ENCODE data around the gene CCN5. TPM values are rescaled to one million over a fixed set of nuclear protein-coding genes. Genes with fewer than 3 reads are reported as not detected.
"Not testable (repeated sequence)": the region's sequence is repeated elsewhere in the genome, so short reads cannot be mapped to it uniquely, and the experiment has no call there.

Gene CCN5, protein sequence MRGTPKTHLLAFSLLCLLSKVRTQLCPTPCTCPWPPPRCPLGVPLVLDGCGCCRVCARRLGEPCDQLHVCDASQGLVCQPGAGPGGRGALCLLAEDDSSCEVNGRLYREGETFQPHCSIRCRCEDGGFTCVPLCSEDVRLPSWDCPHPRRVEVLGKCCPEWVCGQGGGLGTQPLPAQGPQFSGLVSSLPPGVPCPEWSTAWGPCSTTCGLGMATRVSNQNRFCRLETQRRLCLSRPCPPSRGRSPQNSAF
- polyA plus RNA-seq (2013) = not detected in 2 replicates

DNA sequence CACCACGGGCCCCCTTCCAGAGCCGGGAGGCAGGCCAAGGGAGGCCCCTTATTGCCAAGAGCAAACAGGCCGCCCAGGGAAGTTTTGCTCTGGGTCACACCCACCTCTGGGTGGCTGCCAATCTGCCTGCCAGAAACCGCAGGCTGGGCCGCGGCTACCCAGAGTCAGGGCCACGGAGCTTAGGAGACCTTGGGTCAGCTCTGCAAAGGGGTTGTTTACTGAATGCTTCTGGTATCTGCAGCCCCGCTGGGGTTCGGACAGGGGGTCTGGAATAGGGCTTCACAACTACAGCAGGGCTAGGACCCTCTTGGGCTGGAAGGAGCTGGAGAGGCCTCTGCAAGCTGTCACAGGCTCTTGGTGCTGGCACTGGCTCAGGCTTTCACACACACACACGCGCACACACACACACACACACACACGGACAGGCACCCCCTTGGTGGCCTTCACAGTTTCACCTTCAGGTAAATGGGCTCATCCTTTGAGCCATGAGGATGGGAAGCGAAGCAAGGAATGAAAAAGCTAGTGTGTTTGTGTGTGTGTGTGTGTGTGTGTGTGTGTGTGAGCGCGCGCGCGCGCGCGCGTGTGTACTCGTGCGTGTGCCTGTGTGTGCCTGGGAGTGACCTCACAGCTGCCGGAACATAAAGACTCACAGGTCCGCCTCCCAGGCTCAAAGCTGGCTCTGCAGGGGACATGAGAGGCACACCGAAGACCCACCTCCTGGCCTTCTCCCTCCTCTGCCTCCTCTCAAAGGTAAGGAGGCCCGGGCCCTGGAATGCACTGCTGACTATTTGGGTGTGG is at the start of gene CCN5:
Gene CCN5 (plus strand): TSS at position 669 of the 798 bp plus-strand sequence. CDS start 22 bp downstream, at position 691.
- no peak within 1 kb of the TSS for H2AK5ac ChIP-seq (ENCODE audit: low read length)
- no peak within 1 kb of the TSS for H3K23ac ChIP-seq (ENCODE audit: low read length)
- H2BK12ac ChIP-seq (ENCODE audit: low read length) = no peak within 1 kb of the TSS
- H3K4me1 ChIP-seq (ENCODE audit: control insufficient read depth in 1 of 2, insufficient read depth in 2 of 2, low read length in 2 of 2) = no peaks in the 10 kb centered on the region
- no peak within 1 kb of the TSS for H3K4me3 ChIP-seq (ENCODE audit: low read depth, low read length)
- H3K79me1 ChIP-seq (ENCODE audit: low read length) = no peaks in the 10 kb centered on the region
- no peak within 1 kb of the TSS for H3K4ac ChIP-seq (ENCODE audit: low read depth, low read length)
- DNase-seq = no peak
- H3K4me2 ChIP-seq (ENCODE audit: low read length) = no peak within 1 kb of the TSS
- no peak within 1 kb of the TSS for H2AFZ ChIP-seq (ENCODE audit: insufficient read depth, low read length, poor library complexity)
- H3K18ac ChIP-seq (ENCODE audit: low read length) = no peak within 1 kb of the TSS
- no CpG with 5 or more reads among the region's 28 CpGs for WGBS (ENCODE audit: extremely low coverage, insufficient coverage, insufficient read length)
- no peak within 1 kb of the TSS for H3K27ac ChIP-seq (ENCODE audit: low read depth, low read length)
- H4K8ac ChIP-seq (ENCODE audit: low read depth, low read length) = no peak within 1 kb of the TSS
- H2BK120ac ChIP-seq (ENCODE audit: insufficient read depth, low read length, poor library complexity) = no peak within 1 kb of the TSS
- no peaks in the 10 kb centered on the region for H3K36me3 ChIP-seq (ENCODE audit: control insufficient read depth in 1 of 2, insufficient read depth in 2 of 2, low read length in 2 of 2)
- no peak within 1 kb of the TSS for H4K12ac ChIP-seq (ENCODE audit: low read depth, low read length)
- peaks cover 4% of the 10 kb centered on the region for H3K9me3 ChIP-seq (ENCODE audit: insufficient read depth, low read depth, low read length)
- H3K79me2 ChIP-seq (ENCODE audit: control insufficient read depth, insufficient read depth, low read length, poor library complexity) = no peaks in the 10 kb centered on the region
- no peak within 1 kb of the TSS for H3K9ac ChIP-seq (ENCODE audit: low read length)
- no peaks in the 10 kb centered on the region for H3K27me3 ChIP-seq (ENCODE audit: insufficient read depth, low read length)
- H3K14ac ChIP-seq (ENCODE audit: low read length) = no peak within 1 kb of the TSS
- no peak within 1 kb of the TSS for H4K91ac ChIP-seq (ENCODE audit: low read depth, low read length)
- no peak within 1 kb of the TSS for H2BK5ac ChIP-seq (ENCODE audit: low read depth, low read length, poor library complexity)

DNA sequence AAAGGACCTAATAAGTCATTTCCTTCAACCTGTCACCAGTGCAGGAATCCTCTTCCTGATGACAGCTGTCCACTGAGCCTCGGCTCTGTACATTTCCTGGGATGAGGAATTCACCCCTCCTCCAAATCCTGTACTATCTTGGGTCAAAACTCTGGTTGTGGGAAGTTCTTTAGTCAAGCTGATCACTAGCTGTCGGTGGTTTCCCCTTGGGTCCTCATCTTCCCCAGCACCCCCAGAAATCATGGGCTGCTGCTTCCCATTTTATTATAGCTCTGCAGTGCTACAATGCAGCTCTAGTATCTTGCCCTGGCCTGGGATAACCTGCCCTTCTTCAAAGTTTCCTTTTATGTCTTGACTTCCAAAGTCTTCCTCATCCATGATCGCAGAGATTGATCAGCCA is 49.1 kb upstream of the CCN5 start:
- Histone ChIP-seq H2BK120ac (ENCODE audit: insufficient read depth, low read length, poor library complexity) (no peak overlapping the region), H3K27ac (ENCODE audit: low read depth, low read length) (no peak overlapping the region), H3K4me1 (ENCODE audit: control insufficient read depth in 1 of 2, insufficient read depth in 2 of 2, low read length in 2 of 2) (no peaks in the 10 kb centered on the region), H3K36me3 (ENCODE audit: control insufficient read depth in 1 of 2, insufficient read depth in 2 of 2, low read length in 2 of 2) (no peaks in the 10 kb centered on the region), H2AK5ac (ENCODE audit: low read length) (no peak overlapping the region), H2BK12ac (ENCODE audit: low read length) (no peak overlapping the region), H3K14ac (ENCODE audit: low read length) (no peak overlapping the region), H4K91ac (ENCODE audit: low read depth, low read length) (no peak overlapping the region), H2BK5ac (ENCODE audit: low read depth, low read length, poor library complexity) (no peak overlapping the region), H3K27me3 (ENCODE audit: insufficient read depth, low read length) (no peaks in the 10 kb centered on the region), H3K4me2 (ENCODE audit: low read length) (no peak overlapping the region), H3K4ac (ENCODE audit: low read depth, low read length) (no peak overlapping the region), H4K12ac (ENCODE audit: low read depth, low read length) (no peak overlapping the region), H4K8ac (ENCODE audit: low read depth, low read length) (no peak overlapping the region), H3K79me2 (ENCODE audit: control insufficient read depth, insufficient read depth, low read length, poor library complexity) (no peaks in the 10 kb centered on the region), H3K9ac (ENCODE audit: low read length) (no peak overlapping the region), H3K9me3 (ENCODE audit: insufficient read depth, low read depth, low read length) (peaks cover 1% of the 10 kb centered on the region), H3K18ac (ENCODE audit: low read length) (no peak overlapping the region), H3K23ac (ENCODE audit: low read length) (no peak overlapping the region), H3K79me1 (ENCODE audit: low read length) (no peaks in the 10 kb centered on the region), H2AFZ (ENCODE audit: insufficient read depth, low read length, poor library complexity) (no peak overlapping the region), H3K4me3 (ENCODE audit: low read depth, low read length) (no peak overlapping the region)
- no CpG with 5 or more reads among the region's 3 CpGs for WGBS (ENCODE audit: extremely low coverage, insufficient coverage, insufficient read length)
- DNase-seq = no peak

DNA sequence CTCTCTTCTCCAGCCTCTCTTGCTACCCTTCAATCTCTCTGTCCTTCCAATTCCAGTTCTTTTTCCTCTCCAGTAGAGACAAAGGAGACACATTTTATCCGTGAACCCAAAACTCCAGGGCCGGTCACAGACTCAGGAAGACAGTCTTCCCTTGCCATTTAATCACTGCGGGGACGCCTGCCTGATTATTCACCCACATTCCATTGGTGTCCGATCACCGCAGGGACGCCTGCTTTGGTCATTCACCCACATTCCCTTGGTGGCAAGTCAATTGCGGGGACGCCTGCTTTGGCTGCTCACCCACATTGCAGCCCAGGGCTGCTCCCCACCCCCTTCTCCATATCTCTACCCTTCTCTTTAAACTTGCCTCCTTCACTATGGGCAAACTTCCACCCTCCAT is 44.3 kb upstream of the CCN5 start:
- no CpG with 5 or more reads among the region's 9 CpGs for WGBS (ENCODE audit: extremely low coverage, insufficient coverage, insufficient read length)
- H3K18ac ChIP-seq (ENCODE audit: low read length); H3K23ac ChIP-seq (ENCODE audit: low read length); H2BK12ac ChIP-seq (ENCODE audit: low read length); H3K27ac ChIP-seq (ENCODE audit: low read depth, low read length); H3K9me3 ChIP-seq (ENCODE audit: insufficient read depth, low read depth, low read length); H3K79me1 ChIP-seq (ENCODE audit: low read length); DNase-seq; H3K36me3 ChIP-seq (ENCODE audit: control insufficient read depth in 1 of 2, insufficient read depth in 2 of 2, low read length in 2 of 2); H4K12ac ChIP-seq (ENCODE audit: low read depth, low read length); H2BK5ac ChIP-seq (ENCODE audit: low read depth, low read length, poor library complexity); H3K27me3 ChIP-seq (ENCODE audit: insufficient read depth, low read length); H2AFZ ChIP-seq (ENCODE audit: insufficient read depth, low read length, poor library complexity); H2AK5ac ChIP-seq (ENCODE audit: low read length); H3K79me2 ChIP-seq (ENCODE audit: control insufficient read depth, insufficient read depth, low read length, poor library complexity); H4K8ac ChIP-seq (ENCODE audit: low read depth, low read length); H3K4ac ChIP-seq (ENCODE audit: low read depth, low read length); H3K4me3 ChIP-seq (ENCODE audit: low read depth, low read length); H2BK120ac ChIP-seq (ENCODE audit: insufficient read depth, low read length, poor library complexity); H3K9ac ChIP-seq (ENCODE audit: low read length); H3K4me1 ChIP-seq (ENCODE audit: control insufficient read depth in 1 of 2, insufficient read depth in 2 of 2, low read length in 2 of 2); H3K4me2 ChIP-seq (ENCODE audit: low read length); H3K14ac ChIP-seq (ENCODE audit: low read length); H4K91ac ChIP-seq (ENCODE audit: low read depth, low read length): not testable (repeated sequence)

DNA sequence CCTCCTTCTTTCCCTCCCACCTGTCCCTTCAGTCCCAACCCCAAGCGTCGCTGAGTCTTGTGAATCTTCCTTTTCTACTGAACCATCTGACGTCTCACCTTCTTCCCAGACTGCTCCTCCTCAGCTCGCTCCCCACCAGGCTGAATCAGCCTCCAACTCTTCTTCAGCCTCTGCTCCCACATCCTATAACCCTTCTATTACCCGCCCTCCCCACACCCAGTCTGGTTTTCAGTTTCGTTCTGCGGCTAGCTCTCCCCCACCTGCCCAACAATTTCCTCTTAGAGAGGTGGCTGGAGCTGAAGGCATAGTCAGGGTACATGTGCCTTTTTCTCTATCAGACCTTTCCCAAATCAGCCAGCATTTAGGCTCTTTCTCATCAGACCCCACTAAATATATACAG is 43.6 kb upstream of the CCN5 start:
- H3K14ac ChIP-seq (ENCODE audit: low read length); H2AK5ac ChIP-seq (ENCODE audit: low read length); H2BK5ac ChIP-seq (ENCODE audit: low read depth, low read length, poor library complexity); H3K36me3 ChIP-seq (ENCODE audit: control insufficient read depth in 1 of 2, insufficient read depth in 2 of 2, low read length in 2 of 2); H4K8ac ChIP-seq (ENCODE audit: low read depth, low read length); DNase-seq; H3K4ac ChIP-seq (ENCODE audit: low read depth, low read length); H3K9me3 ChIP-seq (ENCODE audit: insufficient read depth, low read depth, low read length); H2BK12ac ChIP-seq (ENCODE audit: low read length); H2BK120ac ChIP-seq (ENCODE audit: insufficient read depth, low read length, poor library complexity); H3K18ac ChIP-seq (ENCODE audit: low read length); H3K9ac ChIP-seq (ENCODE audit: low read length); H3K4me1 ChIP-seq (ENCODE audit: control insufficient read depth in 1 of 2, insufficient read depth in 2 of 2, low read length in 2 of 2); H2AFZ ChIP-seq (ENCODE audit: insufficient read depth, low read length, poor library complexity); H3K4me3 ChIP-seq (ENCODE audit: low read depth, low read length); H3K79me2 ChIP-seq (ENCODE audit: control insufficient read depth, insufficient read depth, low read length, poor library complexity); H3K23ac ChIP-seq (ENCODE audit: low read length); H3K4me2 ChIP-seq (ENCODE audit: low read length); H4K91ac ChIP-seq (ENCODE audit: low read depth, low read length); H4K12ac ChIP-seq (ENCODE audit: low read depth, low read length); H3K27ac ChIP-seq (ENCODE audit: low read depth, low read length); H3K79me1 ChIP-seq (ENCODE audit: low read length); H3K27me3 ChIP-seq (ENCODE audit: insufficient read depth, low read length): not testable (repeated sequence)
- no CpG with 5 or more reads among the region's 7 CpGs for WGBS (ENCODE audit: extremely low coverage, insufficient coverage, insufficient read length)

Measured in trophoblast cell (in vitro differentiated cells and primary cell).